ENCODE measurements around the gene CYP26C1. TPM values are rescaled to one million over a fixed set of nuclear protein-coding genes. Genes with fewer than 3 reads are reported as not detected.

The CYP26C1 gene
- total and polyA plus RNA-seq, 2 of the 13 experiments (the other 11 are each of a cell fraction or from before 2014, with no cell fraction given): 0.02 TPM; not detected in 1

DNA sequence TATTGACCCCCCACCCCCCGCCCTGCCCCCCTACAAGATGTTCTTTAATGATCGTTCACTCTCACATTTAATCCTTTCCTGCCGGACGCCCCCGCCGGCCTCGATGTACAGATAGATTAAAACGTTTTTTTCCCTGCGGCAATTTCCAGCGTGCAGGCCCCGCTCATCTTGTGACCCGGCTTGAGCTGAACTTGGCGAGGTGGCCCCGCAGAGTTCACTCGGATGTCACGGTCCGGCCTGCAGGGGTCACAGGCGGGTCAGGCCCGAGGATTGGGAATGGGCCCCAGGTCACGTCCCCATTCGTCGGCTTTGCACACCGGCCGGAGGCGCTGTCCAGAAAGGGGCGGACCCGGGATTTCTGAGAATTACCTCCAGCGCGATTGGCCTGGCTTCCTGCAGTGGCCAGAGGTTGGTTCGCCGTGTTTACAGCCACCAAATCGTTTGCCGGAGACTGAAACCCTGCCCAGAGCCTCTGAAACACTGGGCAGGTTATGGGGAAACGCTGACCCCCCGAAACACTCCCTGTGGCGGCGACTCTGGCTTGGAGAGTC lies 11.2 kb downstream of the CYP26C1 start (continued):
- TF ChIP-seq ZBTB25 (CRISPR knock-in tag; IDR thresholded peaks at IDR 0.05) (no peak), PAX8 (CRISPR knock-in tag; IDR thresholded peaks at IDR 0.05; ENCODE audit: borderline replicate concordance) (no peak), KDM2A (CRISPR knock-in tag; IDR thresholded peaks at IDR 0.05; ENCODE audit: borderline replicate concordance, low read depth) (peak; percentile 65), HNF1B (CRISPR knock-in tag; IDR thresholded peaks at IDR 0.05) (peak; percentile 80), ZNF567 (CRISPR knock-in tag; IDR thresholded peaks at IDR 0.05; ENCODE audit: borderline replicate concordance) (no peak), RARG (CRISPR knock-in tag; IDR thresholded peaks at IDR 0.05; ENCODE audit: low read depth) (no peak), GFI1 (CRISPR knock-in tag; IDR thresholded peaks at IDR 0.05; ENCODE audit: borderline replicate concordance) (no peak), ZNF713 (CRISPR knock-in tag; IDR thresholded peaks at IDR 0.05) (no peak), POLR2AphosphoS5 (IDR thresholded peaks at IDR 0.05; ENCODE audit: low read depth, low read length) (0 out of 2 replicates have a peak, but pooled peaks have one; percentile 20), MTF2 (CRISPR knock-in tag; IDR thresholded peaks at IDR 0.05; ENCODE audit: borderline replicate concordance) (no peak; the same call in 1 of the 2 replicates), MED8 (CRISPR knock-in tag; IDR thresholded peaks at IDR 0.05; ENCODE audit: insufficient replicate concordance) (no peak), NR1H2 (CRISPR knock-in tag; IDR thresholded peaks at IDR 0.05; ENCODE audit: borderline replicate concordance, low read depth) (peak; percentile 85; the same call in 1 of the 2 replicates), PHF21A (CRISPR knock-in tag; IDR thresholded peaks at IDR 0.05) (peak; percentile 88), ZNF780A (CRISPR knock-in tag; IDR thresholded peaks at IDR 0.05) (no peak), MAFF (IDR thresholded peaks at IDR 0.05; ENCODE audit: low read depth, low read length) (no peak), NFYB (CRISPR knock-in tag; IDR thresholded peaks at IDR 0.05) (peak; percentile 55), ZNF256 (CRISPR knock-in tag; conservative IDR thresholded peaks at IDR 0.05) (no peak)
- TF ChIP-seq, protein P1, sequence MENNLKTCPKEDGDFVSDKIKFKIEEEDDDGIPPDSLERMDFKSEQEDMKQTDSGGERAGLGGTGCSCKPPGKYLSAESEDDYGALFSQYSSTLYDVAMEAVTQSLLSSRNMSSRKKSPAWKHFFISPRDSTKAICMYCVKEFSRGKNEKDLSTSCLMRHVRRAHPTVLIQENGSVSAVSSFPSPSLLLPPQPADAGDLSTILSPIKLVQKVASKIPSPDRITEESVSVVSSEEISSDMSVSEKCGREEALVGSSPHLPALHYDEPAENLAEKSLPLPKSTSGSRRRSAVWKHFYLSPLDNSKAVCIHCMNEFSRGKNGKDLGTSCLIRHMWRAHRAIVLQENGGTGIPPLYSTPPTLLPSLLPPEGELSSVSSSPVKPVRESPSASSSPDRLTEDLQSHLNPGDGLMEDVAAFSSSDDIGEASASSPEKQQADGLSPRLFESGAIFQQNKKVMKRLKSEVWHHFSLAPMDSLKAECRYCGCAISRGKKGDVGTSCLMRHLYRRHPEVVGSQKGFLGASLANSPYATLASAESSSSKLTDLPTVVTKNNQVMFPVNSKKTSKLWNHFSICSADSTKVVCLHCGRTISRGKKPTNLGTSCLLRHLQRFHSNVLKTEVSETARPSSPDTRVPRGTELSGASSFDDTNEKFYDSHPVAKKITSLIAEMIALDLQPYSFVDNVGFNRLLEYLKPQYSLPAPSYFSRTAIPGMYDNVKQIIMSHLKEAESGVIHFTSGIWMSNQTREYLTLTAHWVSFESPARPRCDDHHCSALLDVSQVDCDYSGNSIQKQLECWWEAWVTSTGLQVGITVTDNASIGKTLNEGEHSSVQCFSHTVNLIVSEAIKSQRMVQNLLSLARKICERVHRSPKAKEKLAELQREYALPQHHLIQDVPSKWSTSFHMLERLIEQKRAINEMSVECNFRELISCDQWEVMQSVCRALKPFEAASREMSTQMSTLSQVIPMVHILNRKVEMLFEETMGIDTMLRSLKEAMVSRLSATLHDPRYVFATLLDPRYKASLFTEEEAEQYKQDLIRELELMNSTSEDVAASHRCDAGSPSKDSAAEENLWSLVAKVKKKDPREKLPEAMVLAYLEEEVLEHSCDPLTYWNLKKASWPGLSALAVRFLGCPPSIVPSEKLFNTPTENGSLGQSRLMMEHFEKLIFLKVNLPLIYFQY (CRISPR knock-in tag; IDR thresholded peaks at IDR 0.05; ENCODE audit: borderline replicate concordance): 0 out of 2 replicates have a peak, but pooled peaks have one; percentile 45
- TF ChIP-seq, protein P2, sequence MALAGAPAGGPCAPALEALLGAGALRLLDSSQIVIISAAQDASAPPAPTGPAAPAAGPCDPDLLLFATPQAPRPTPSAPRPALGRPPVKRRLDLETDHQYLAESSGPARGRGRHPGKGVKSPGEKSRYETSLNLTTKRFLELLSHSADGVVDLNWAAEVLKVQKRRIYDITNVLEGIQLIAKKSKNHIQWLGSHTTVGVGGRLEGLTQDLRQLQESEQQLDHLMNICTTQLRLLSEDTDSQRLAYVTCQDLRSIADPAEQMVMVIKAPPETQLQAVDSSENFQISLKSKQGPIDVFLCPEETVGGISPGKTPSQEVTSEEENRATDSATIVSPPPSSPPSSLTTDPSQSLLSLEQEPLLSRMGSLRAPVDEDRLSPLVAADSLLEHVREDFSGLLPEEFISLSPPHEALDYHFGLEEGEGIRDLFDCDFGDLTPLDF (CRISPR knock-in tag; IDR thresholded peaks at IDR 0.05): no peak
- TF ChIP-seq, protein P3, sequence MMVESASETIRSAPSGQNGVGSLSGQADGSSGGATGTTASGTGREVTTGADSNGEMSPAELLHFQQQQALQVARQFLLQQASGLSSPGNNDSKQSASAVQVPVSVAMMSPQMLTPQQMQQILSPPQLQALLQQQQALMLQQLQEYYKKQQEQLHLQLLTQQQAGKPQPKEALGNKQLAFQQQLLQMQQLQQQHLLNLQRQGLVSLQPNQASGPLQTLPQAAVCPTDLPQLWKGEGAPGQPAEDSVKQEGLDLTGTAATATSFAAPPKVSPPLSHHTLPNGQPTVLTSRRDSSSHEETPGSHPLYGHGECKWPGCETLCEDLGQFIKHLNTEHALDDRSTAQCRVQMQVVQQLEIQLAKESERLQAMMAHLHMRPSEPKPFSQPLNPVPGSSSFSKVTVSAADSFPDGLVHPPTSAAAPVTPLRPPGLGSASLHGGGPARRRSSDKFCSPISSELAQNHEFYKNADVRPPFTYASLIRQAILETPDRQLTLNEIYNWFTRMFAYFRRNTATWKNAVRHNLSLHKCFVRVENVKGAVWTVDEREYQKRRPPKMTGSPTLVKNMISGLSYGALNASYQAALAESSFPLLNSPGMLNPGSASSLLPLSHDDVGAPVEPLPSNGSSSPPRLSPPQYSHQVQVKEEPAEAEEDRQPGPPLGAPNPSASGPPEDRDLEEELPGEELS (CRISPR knock-in tag; IDR thresholded peaks at IDR 0.05): peak; percentile 60
